ENCODE measurements around the gene PLBD2.

PLBD2 gene

GRCh38 chr12:113422030-113422885 is 63.9 kb downstream of the PLBD2 start, which contains the start of gene SDSL:
Gene SDSL (plus strand): TSS chr12:113422380. CDS start chr12:113427983, 5,603 bp downstream.
- DNase-seq, result peak; percentile 99

- DNase-seq, result no peak
Observed at GRCh38 chr12:113422886-113423669, 64.7 kb downstream of the PLBD2 start.

GRCh38 chr12:113424456-113424855 is 66.1 kb downstream of the PLBD2 start:
- DNase-seq, result no peak

GRCh38 chr12:113424915-113425823 is 66.8 kb downstream of the PLBD2 start:
- peak; percentile 49 for DNase-seq

- no peak for DNase-seq
Observed at GRCh38 chr12:113425960-113426453, 67.6 kb downstream of the PLBD2 start.

- no peak for DNase-seq
Observed at GRCh38 chr12:113427882-113428281, 69.5 kb downstream of the PLBD2 start.

- no peak for DNase-seq
Observed at GRCh38 chr12:113428482-113428881, 70.1 kb downstream of the PLBD2 start.

GRCh38 chr12:113432986-113433385 is 74.6 kb downstream of the PLBD2 start:
- no peak for DNase-seq

- DNase-seq, result no peak
Observed at GRCh38 chr12:113435367-113435766, 77.0 kb downstream of the PLBD2 start.

GRCh38 chr12:113436586-113436985 is 78.2 kb downstream of the PLBD2 start:
- no peak for DNase-seq

- no peak for DNase-seq
Observed at GRCh38 chr12:113436993-113437728, 78.8 kb downstream of the PLBD2 start.

GRCh38 chr12:113437729-113438100 is 79.3 kb downstream of the PLBD2 start:
- no peak for DNase-seq

- DNase-seq, result no peak
Observed at GRCh38 chr12:113438523-113439300, 80.3 kb downstream of the PLBD2 start.

GRCh38 chr12:113439301-113439597 is 80.9 kb downstream of the PLBD2 start:
- no peak for DNase-seq

GRCh38 chr12:113439606-113440030 is 81.2 kb downstream of the PLBD2 start:
- DNase-seq, result no peak

- DNase-seq, result no peak
Observed at GRCh38 chr12:113440336-113440735, 81.9 kb downstream of the PLBD2 start.
